SU-DHL-6 (cell line): ENCODE data around the gene FHAD1.

Source experiments
- H2AFZ ChIP-seq: fragments of 200-600 bp; sonication (generic); 2 replicates; pipeline ENCODE4 v1.6.1; 2014; ENCODE audit warnings: low read depth, mild to moderate bottlenecking, moderate library complexity, mixed read lengths, antibody characterized with exemption, low read length; ENCODE audit not compliant: severe bottlenecking
- H3F3A ChIP-seq: fragments of 200-600 bp; shearing (Covaris generic); 2 replicates; pipeline ENCODE4 v1.6.0; 2016; ENCODE audit warnings: antibody characterized with exemption, mild to moderate bottlenecking; ENCODE audit not compliant: insufficient read depth
- H3K27ac ChIP-seq: fragments of 200-600 bp; sonication (generic); 2 replicates; pipeline ENCODE4 v1.5.1; 2016; ENCODE audit warnings: low read depth, mild to moderate bottlenecking, low read length, moderate library complexity, mixed read lengths
- H3K27me3 ChIP-seq: fragments of 200-600 bp; sonication (generic), shearing (Covaris generic); 2 replicates; pipeline ENCODE4 v1.6.0; 2014; ENCODE audit warnings: mild to moderate bottlenecking, low read length
- H3K36me3 ChIP-seq: fragments of 200-600 bp; sonication (generic); 2 replicates; pipeline ENCODE4 v1.6.1; 2014; ENCODE audit warnings: mild to moderate bottlenecking, low read length, mixed read lengths
- H3K4me2 ChIP-seq: fragments of 300-600, 200-600 bp; shearing (Covaris generic), sonication (generic); 2 replicates; pipeline ENCODE4 v1.6.0; 2014; ENCODE audit warnings: low read length, low read depth, mild to moderate bottlenecking; ENCODE audit not compliant: poor library complexity, severe bottlenecking
- H3K4me3 ChIP-seq: fragments of 200-600 bp; sonication (generic); 2 replicates; pipeline ENCODE4 v1.5.1; 2014; ENCODE audit warnings: antibody characterized with exemption, low read length, mild to moderate bottlenecking, mixed read lengths; ENCODE audit not compliant: insufficient read depth, poor library complexity, severe bottlenecking
- H3K79me2 ChIP-seq: fragments of 200-600 bp; sonication (generic); 2 replicates; pipeline ENCODE4 v1.6.1; 2014; ENCODE audit warnings: mild to moderate bottlenecking, low read length, moderate library complexity; ENCODE audit not compliant: insufficient read depth
- H3K9ac ChIP-seq: fragments of 200-600 bp; sonication (generic); 2 replicates; pipeline ENCODE4 v1.7.0; 2014; ENCODE audit warnings: mild to moderate bottlenecking, low read length
- H3K9me2 ChIP-seq: fragments of 200-600 bp; sonication (generic); replicated peaks from 2 replicates; pipeline ENCODE4 v1.6.1; 2014; ENCODE audit warnings: low read length; ENCODE audit not compliant: insufficient read depth
- H3K9me3 ChIP-seq: fragments of 200-600 bp; sonication (generic); 2 replicates; pipeline ENCODE4 v1.6.1; 2014; ENCODE audit warnings: low read length, mixed read lengths; ENCODE audit not compliant: insufficient read depth
- H4K20me1 ChIP-seq: fragments of 200-600 bp; sonication (generic); 2 replicates; pipeline ENCODE4 v1.6.1; 2014; ENCODE audit warnings: low read depth, mild to moderate bottlenecking, antibody characterized with exemption, low read length, moderate library complexity, mixed read lengths
- EZH2phosphoT487 ChIP-seq: fragments of 200-600 bp; sonication (generic), shearing (Covaris generic); conservative IDR thresholded peaks from 2 replicates; pipeline ENCODE4 v1.6.1; 2018; ENCODE audit warnings: mild to moderate bottlenecking, antibody characterized with exemption, low read length, moderate library complexity, mixed read lengths
- TF ChIP-seq, protein P1 (sequence below): fragments of 200-600 bp; sonication (generic); IDR thresholded peaks from one replicate; pipeline ENCODE4 v1.5.1; 2017; ENCODE audit warnings: antibody characterized with exemption, mild to moderate bottlenecking, low read length, moderate library complexity; ENCODE audit not compliant: insufficient read depth, poor library complexity, severe bottlenecking

The FHAD1 gene

DNA sequence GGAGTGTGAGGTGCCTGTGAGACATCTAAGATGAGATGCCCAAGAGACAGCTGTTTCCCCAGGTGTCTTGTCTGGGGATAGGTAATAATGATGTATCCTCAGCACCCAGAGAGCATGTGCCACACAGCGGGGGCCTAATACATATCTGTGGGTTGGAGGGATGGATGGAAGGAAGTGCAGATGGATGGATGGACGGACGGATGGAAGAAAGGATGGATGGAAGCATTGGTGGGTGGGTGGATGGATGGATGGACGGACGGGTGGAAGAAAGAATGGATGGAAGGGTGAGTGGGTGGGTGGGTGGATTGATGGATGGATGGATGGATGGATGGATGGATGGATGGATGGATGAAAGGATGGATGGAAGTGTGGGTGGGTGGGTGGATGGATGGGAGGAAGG, 84.2 kb downstream of the FHAD1 start:
- no peaks in the 10 kb centered on the region for H3F3A ChIP-seq
- no peaks in the 10 kb centered on the region for H3K9me3 ChIP-seq
- no peaks in the 10 kb centered on the region for H4K20me1 ChIP-seq
- no peaks in the 10 kb centered on the region for H3K27me3 ChIP-seq
- H3K4me2 ChIP-seq: no peak overlapping the region
- H3K9me2 ChIP-seq: no peaks in the 10 kb centered on the region
- TF ChIP-seq, protein P1, sequence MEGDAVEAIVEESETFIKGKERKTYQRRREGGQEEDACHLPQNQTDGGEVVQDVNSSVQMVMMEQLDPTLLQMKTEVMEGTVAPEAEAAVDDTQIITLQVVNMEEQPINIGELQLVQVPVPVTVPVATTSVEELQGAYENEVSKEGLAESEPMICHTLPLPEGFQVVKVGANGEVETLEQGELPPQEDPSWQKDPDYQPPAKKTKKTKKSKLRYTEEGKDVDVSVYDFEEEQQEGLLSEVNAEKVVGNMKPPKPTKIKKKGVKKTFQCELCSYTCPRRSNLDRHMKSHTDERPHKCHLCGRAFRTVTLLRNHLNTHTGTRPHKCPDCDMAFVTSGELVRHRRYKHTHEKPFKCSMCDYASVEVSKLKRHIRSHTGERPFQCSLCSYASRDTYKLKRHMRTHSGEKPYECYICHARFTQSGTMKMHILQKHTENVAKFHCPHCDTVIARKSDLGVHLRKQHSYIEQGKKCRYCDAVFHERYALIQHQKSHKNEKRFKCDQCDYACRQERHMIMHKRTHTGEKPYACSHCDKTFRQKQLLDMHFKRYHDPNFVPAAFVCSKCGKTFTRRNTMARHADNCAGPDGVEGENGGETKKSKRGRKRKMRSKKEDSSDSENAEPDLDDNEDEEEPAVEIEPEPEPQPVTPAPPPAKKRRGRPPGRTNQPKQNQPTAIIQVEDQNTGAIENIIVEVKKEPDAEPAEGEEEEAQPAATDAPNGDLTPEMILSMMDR: no peak
- no peak for TF ChIP-seq EZH2phosphoT487
- H3K79me2 ChIP-seq: no peaks in the 10 kb centered on the region
- H3K9ac ChIP-seq: no peak overlapping the region
- H2AFZ ChIP-seq: no peak overlapping the region
- H3K27ac ChIP-seq: no peak overlapping the region
- no peaks in the 10 kb centered on the region for H3K36me3 ChIP-seq
- no peak overlapping the region for H3K4me3 ChIP-seq

DNA sequence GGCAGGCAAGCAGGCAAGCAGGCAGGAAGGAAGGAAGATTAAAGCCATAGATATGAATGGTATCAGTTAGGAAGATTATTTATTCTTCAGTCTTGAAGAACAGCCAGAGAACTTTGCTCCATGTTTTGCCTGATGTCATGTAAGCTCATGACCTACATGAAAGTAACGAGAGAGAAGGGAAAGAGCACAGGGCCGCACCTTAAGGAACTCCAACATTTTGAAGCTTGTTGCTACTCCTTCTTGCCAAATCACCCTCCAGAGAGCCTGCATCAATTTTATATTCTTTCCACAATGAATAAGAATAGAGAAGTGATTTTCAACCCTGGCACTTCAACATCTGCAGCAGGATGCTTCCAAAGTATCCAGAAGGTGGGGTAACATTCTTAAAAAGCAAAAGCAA, 84.7 kb downstream of the FHAD1 start:
- H3K9me2 ChIP-seq: no peaks in the 10 kb centered on the region
- no peak overlapping the region for H3K27ac ChIP-seq
- no peak overlapping the region for H3K9ac ChIP-seq
- no peak overlapping the region for H3K4me3 ChIP-seq
- H3K79me2 ChIP-seq: no peaks in the 10 kb centered on the region
- H2AFZ ChIP-seq: no peak overlapping the region
- no peaks in the 10 kb centered on the region for H3F3A ChIP-seq
- H3K27me3 ChIP-seq: no peaks in the 10 kb centered on the region
- no peaks in the 10 kb centered on the region for H4K20me1 ChIP-seq
- no peak overlapping the region for H3K4me2 ChIP-seq
- no peaks in the 10 kb centered on the region for H3K36me3 ChIP-seq
- no peaks in the 10 kb centered on the region for H3K9me3 ChIP-seq
- TF ChIP-seq, protein P1: no peak
- TF ChIP-seq EZH2phosphoT487: no peak

DNA sequence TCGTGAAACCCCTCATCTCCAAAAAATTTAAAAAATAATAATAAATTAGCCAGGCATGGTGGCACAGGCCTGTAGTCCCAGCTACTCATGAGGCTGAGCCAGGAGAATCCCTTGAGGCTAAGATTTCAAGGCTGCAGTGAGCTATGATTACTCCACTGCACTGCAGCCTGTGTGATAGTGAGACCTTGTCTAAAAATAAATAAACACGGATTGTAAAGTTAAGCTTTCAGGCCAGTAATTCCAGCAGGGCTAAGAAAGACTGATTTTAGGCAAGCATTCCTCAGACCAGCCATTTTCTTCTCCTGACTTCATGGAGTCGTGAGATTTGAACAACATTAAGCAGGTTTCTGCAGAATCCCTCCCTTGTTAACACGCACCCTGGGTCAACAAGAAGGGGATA, 85.5 kb downstream of the FHAD1 start:
- H3K4me2 ChIP-seq: no peak overlapping the region
- H3F3A ChIP-seq: no peaks in the 10 kb centered on the region
- no peaks in the 10 kb centered on the region for H3K9me2 ChIP-seq
- H2AFZ ChIP-seq: no peak overlapping the region
- no peaks in the 10 kb centered on the region for H3K36me3 ChIP-seq
- no peaks in the 10 kb centered on the region for H3K9me3 ChIP-seq
- H3K9ac ChIP-seq: no peak overlapping the region
- H4K20me1 ChIP-seq: no peaks in the 10 kb centered on the region
- no peak overlapping the region for H3K27ac ChIP-seq
- H3K27me3 ChIP-seq: no peaks in the 10 kb centered on the region
- TF ChIP-seq, protein P1: no peak
- TF ChIP-seq EZH2phosphoT487: no peak
- H3K4me3 ChIP-seq: no peak overlapping the region
- H3K79me2 ChIP-seq: no peaks in the 10 kb centered on the region
